GM10266 (cell line): ENCODE results near the gene ACP2.

Experiments used
- DNase-seq: peaks from one replicate; pipeline ENCODE4 v3.0.0; 2012; ENCODE audit errors: extremely low spot score
- CTCF ChIP-seq: IDR thresholded peaks from 2 replicates; pipeline ENCODE4 v1.5.1; 2012; ENCODE audit warnings: mild to moderate bottlenecking, low read depth; ENCODE audit not compliant: control insufficient read depth, insufficient read depth; ENCODE audit errors: missing control alignments

ACP2 gene

GRCh38 chr11:47268448-47269001 lies 19.9 kb upstream of the ACP2 start:
- TF ChIP-seq CTCF: no peak
- DNase-seq: no peak

GRCh38 chr11:47267876-47268275 lies 19.3 kb upstream of the ACP2 start:
- no peak for DNase-seq
- no peak for TF ChIP-seq CTCF

- DNase-seq: no peak
- TF ChIP-seq CTCF: no peak
These were observed 15.9 kb upstream of the ACP2 start for GRCh38 chr11:47264521-47264920.

GRCh38 chr11:47264119-47264518 lies 15.5 kb upstream of the ACP2 start:
- no peak for DNase-seq
- TF ChIP-seq CTCF: no peak

GRCh38 chr11:47261291-47261800 lies 12.7 kb upstream of the ACP2 start:
- DNase-seq: no peak
- no peak for TF ChIP-seq CTCF

- DNase-seq: no peak
- TF ChIP-seq CTCF: no peak
These were observed 11.8 kb upstream of the ACP2 start for GRCh38 chr11:47260366-47260765.

- TF ChIP-seq CTCF: peak; percentile 58
- DNase-seq: peak; percentile 64
These were observed 10.8 kb upstream of the ACP2 start for GRCh38 chr11:47259232-47259977.
